Neutrophil (primary cell): ENCODE results near the gene ZMYM4.

Experiments
- H3K27ac ChIP-seq: fragments of 200-600 bp; sonication (generic); 2 replicates; pipeline ENCODE4 v1.5.1; 2016; ENCODE audit warnings: mild to moderate bottlenecking, moderate library complexity
- H3K27me3 ChIP-seq: fragments of 200-600 bp; sonication (generic); 2 replicates; pipeline ENCODE4 v1.6.0; 2016; ENCODE audit warnings: mild to moderate bottlenecking
- H3K36me3 ChIP-seq: fragments of 200-600 bp; sonication (generic); 2 replicates; pipeline ENCODE4 v1.5.1; 2017
- H3K4me1 ChIP-seq, 2 experiments: fragments of 200-600 bp in 1 of 2; sonication (generic) in 1 of 2; 1 replicate in 1 of 2; 2 replicates in 1 of 2; pipeline versions ENCODE4 v1.5.1 to v1.6.1; 2013 to 2016; ENCODE audit warnings: low read depth in 1 of 2, low read length in 1 of 2, mild to moderate bottlenecking in 1 of 2, moderate library complexity in 1 of 2; ENCODE audit not compliant: control insufficient read depth in 1 of 2, insufficient read depth in 1 of 2
- H3K4me3 ChIP-seq, 2 experiments: fragments of 200-600 bp in 1 of 2; sonication (generic) in 1 of 2; 1 replicate in 1 of 2; 2 replicates in 1 of 2; pipeline ENCODE4 v1.5.1; 2013 to 2016; ENCODE audit warnings: low read depth in 1 of 2, low read length in 1 of 2, mild to moderate bottlenecking in 1 of 2, moderate library complexity in 1 of 2
- H3K9me3 ChIP-seq: fragments of 200-600 bp; sonication (generic); 2 replicates; pipeline ENCODE4 v1.5.1; 2016
- CTCF ChIP-seq: fragments of 200-600 bp; sonication (generic); IDR thresholded peaks from 2 replicates; pipeline ENCODE4 v1.5.1; 2016; ENCODE audit warnings: antibody characterized with exemption

The ZMYM4 gene

GRCh38 chr1:35439626-35440025 is 171.1 kb downstream of the ZMYM4 start:
- no peak for TF ChIP-seq CTCF
- H3K27ac ChIP-seq: peak overlapping the region; percentile 9
- no peaks in the 10 kb centered on the region for H3K9me3 ChIP-seq
- H3K4me1 ChIP-seq: peaks cover 30 to 38% of the 10 kb centered on the region in 2 experiments
- peaks cover 85% of the 10 kb centered on the region for H3K36me3 ChIP-seq
- H3K27me3 ChIP-seq: no peaks in the 10 kb centered on the region
- no peak overlapping the region for H3K4me3 ChIP-seq

- H3K9me3 ChIP-seq: no peaks in the 10 kb centered on the region
- no peak for TF ChIP-seq CTCF
- peak overlapping the region; percentile 86 for H3K27ac ChIP-seq
- H3K4me1 ChIP-seq: peaks cover 54 to 61% of the 10 kb centered on the region in 2 experiments
- peaks cover 61% of the 10 kb centered on the region for H3K36me3 ChIP-seq
- H3K4me3 ChIP-seq: peak overlapping the region; percentile 49 to 68
- H3K27me3 ChIP-seq: no peaks in the 10 kb centered on the region
Measured at GRCh38 chr1:35441926-35442579, 173.5 kb downstream of the ZMYM4 start.

GRCh38 chr1:35442734-35443133 is 174.2 kb downstream of the ZMYM4 start:
- Histone ChIP-seq H3K4me3 (peak overlapping the region; percentile 49 to 68), H3K36me3 (peaks cover 54% of the 10 kb centered on the region), H3K4me1 (peaks cover 61 to 68% of the 10 kb centered on the region in 2 experiments), H3K27me3 (no peaks in the 10 kb centered on the region), H3K9me3 (no peaks in the 10 kb centered on the region), H3K27ac (peak overlapping the region; percentile 86)
- TF ChIP-seq CTCF: no peak

GRCh38 chr1:35443768-35444518 is 175.4 kb downstream of the ZMYM4 start:
- no peak for TF ChIP-seq CTCF
- H3K36me3 ChIP-seq: peaks cover 44% of the 10 kb centered on the region
- H3K27ac ChIP-seq: peak overlapping the region; percentile 86
- H3K27me3 ChIP-seq: no peaks in the 10 kb centered on the region
- no peaks in the 10 kb centered on the region for H3K9me3 ChIP-seq
- H3K4me1 ChIP-seq: peaks cover 73 to 80% of the 10 kb centered on the region in 2 experiments
- H3K4me3 ChIP-seq: peak overlapping the region; percentile 50 to 68

GRCh38 chr1:35444519-35444774 is 175.9 kb downstream of the ZMYM4 start:
- H3K27me3 ChIP-seq: no peaks in the 10 kb centered on the region
- H3K9me3 ChIP-seq: no peaks in the 10 kb centered on the region
- TF ChIP-seq CTCF: no peak
- peaks cover 39% of the 10 kb centered on the region for H3K36me3 ChIP-seq
- peak overlapping the region; percentile 50 to 68 for H3K4me3 ChIP-seq
- H3K27ac ChIP-seq: peak overlapping the region; percentile 86
- H3K4me1 ChIP-seq: peaks cover 78 to 85% of the 10 kb centered on the region in 2 experiments
